ENCODE results near the gene REV3L.

The REV3L gene

GRCh38 chr6:111254004-111254778, 228.8 kb downstream of the REV3L start:
- DNase-seq, result no peak

DNA sequence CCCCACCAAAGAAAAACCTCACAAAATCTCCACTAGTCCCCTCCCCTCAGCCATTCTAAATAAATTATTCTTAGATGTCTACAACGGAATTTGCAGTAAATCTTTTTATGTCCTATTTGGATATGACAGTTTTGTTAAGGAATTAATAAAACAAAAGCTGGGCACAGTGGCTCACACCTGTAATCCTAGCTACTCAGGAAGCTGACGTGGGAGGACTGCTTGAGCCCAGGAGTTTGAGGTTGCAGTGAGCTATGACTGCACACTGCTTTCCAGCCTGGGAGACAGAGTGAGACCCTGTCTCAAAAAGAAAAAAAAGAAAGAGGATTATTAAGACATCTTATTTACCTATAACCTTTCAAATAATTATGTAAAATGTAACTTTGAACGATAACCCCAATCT, 230.3 kb downstream of the REV3L start:
- DNase-seq, result no peak

DNA sequence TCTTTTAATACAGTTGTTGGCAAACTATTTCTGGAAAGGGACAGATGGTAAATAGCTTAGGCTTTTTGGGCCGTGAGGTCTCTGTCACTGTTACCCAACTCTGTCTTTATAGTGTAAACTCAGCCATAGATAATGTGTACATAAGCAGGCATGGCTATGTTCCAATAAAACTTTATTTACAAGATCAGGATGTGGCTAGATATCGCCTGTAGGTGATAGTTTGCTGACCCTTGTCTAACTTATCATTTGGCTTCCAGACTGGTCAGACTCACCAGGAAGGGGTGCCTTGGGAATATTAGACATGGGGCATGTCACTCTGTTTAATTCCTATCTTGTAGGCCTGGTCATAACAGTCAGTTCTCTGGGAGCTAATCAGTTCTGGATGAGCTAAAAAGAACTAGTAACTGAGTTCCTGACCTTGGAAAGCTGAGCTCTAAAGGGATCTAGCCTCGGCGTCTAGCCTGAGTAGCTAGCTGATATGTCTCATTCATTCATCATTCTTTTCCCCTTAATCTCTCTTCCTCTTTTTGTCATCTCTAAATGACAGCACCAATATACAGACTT, 232.1 kb downstream of the REV3L start:
- DNase-seq, result no peak
